Psoas muscle (tissue), 8 donors: ENCODE results near the gene DNAJC30. TPM values are rescaled to one million over a fixed set of nuclear protein-coding genes. Genes with fewer than 3 reads are reported as not detected.
A peak's percentile ranks its signal among the peaks of the same experiment; 100 is the strongest.

ENCODE experiments used
- ATAC-seq, 4 donors: fragments of 200-7000 bp; cut with Tn5 transposase; one replicate each; pipeline ENCODE4 v1.9.1; 2020; ENCODE audit warnings: moderate library complexity in 3 of 4, mild to moderate bottlenecking in 2 of 4
- DNase-seq, 2 donors: peaks; one replicate each; pipeline ENCODE4 v3.0.0-alpha.2; 2020
- H3K27ac ChIP-seq: fragments of 200-600 bp; one replicate; pipeline ENCODE4 v1.8.0; 2022
- H3K27me3 ChIP-seq, 3 donors: fragments of 200-600 bp in 1 of 3; one replicate each; pipeline versions ENCODE4 v1.6.1 to v1.8.0; 2013 to 2022; ENCODE audit warnings: low read length in 2 of 3, mild to moderate bottlenecking in 2 of 3, moderate library complexity in 1 of 3; ENCODE audit not compliant: insufficient read depth in 3 of 3
- H3K36me3 ChIP-seq, 2 donors: fragments of 200-600 bp in 1 of 2; one replicate each; pipeline versions ENCODE4 v1.6.1 to v1.8.0; 2013 to 2022; ENCODE audit warnings: low read depth in 1 of 2, mild to moderate bottlenecking in 1 of 2, moderate library complexity in 1 of 2; ENCODE audit not compliant: insufficient read depth in 1 of 2
- H3K4me1 ChIP-seq: fragments of 200-600 bp; one replicate; pipeline ENCODE4 v1.8.0; 2022
- H3K4me3 ChIP-seq: fragments of 200-600 bp; one replicate; pipeline ENCODE4 v1.8.0; 2022; ENCODE audit warnings: mild to moderate bottlenecking
- H3K9me3 ChIP-seq: fragments of 200-600 bp; one replicate; pipeline ENCODE4 v1.8.0; 2022
- WGBS, 3 donors: extraction: QIAGEN DNeasy Blood & Tissue Kit; methylation state at CpG; one replicate each; pipeline versions ENCODE4 v1.1.6 to v1.1.7; 2013; 5-methylcytosine and 5-hydroxymethylcytosine counted together
- intact Hi-C, 2 donors: fragments of 100-400 bp; cut with DNase I; formaldehyde crosslinking; loops; one replicate each; pipeline versions ENCODE4 v1.11.0 to v1.14.2; 2022
- polyA plus RNA-seq, 3 donors: library from polyadenylated mRNA; stranded (reverse); fragments of 200-250 nt; gene quantifications; one replicate each; pipeline ENCODE4 v1.2.3, GENCODE V29; 2013
- total RNA-seq, 4 donors: library from RNA; stranded (reverse); fragmentation: NEBNext Ultra II Directional in 2 of 4; extraction: Animal tissue kit (Norgen Biotek cat#: 25700) in 2 of 4; gene quantifications; one replicate each; pipeline versions ENCODE4 v1.2.1 to v1.2.4, GENCODE V29; 2021 to 2023
- TF ChIP-seq, protein P1 (sequence below): fragments of 200-600 bp; IDR thresholded peaks from one replicate; pipeline ENCODE4 v1.8.0; 2022; ENCODE audit warnings: antibody characterized with exemption
- donor health status: healthy with polysubstance abuse.
- donor health status: DM: no; HTN: no; CAD: no; lungs with moderate emphysema.
- donor health status: Bipolar disorder and iron deficiency.
- donor health status: healthy.
- donor health status: DM: yes; HTN: yes; CAD: no.
- donor health status: DM: no; HTN: no; CAD: no.
- donor health status: DM: no; HTN: no; CAD: no.
- donor health status: DM: yes; HTN: yes; CAD: no.

Gene DNAJC30
- total and polyA plus RNA-seq, 7 donors = 4.3 to 13.9 (median 8.9) TPM

DNA sequence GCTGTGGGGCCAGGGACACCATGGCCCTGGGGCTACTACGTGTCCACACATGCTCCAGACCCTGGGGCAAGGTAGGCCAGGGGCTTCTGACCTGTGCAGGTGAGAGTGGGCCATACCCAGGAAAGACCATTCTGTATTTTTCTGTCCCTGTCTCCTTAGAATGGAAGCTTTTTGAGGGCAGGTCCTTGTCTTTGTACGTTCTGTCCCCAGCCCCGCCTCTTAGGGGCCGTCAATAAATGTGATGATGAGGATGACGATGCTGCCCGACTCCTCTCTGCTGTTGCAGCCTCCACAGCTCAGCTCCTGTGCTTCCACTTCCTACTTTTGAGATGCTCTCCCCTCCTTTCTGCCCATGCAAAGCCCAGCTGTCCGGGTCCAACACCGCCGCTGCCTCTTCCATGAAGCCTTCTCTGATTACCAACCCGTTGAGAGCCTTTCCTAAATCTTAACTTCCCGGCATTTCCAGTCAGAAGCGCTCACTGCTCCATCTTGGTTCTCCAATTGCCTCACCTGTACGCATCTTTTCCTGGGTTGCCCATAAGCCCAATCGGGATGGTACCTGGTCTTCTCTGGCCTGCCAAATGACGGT, 11.3 kb downstream of the DNAJC30 start:
- no peaks in the 10 kb centered on the region for H3K36me3 ChIP-seq
- no peaks in the 10 kb centered on the region for H3K9me3 ChIP-seq
- WGBS, 3 donors = 88 to 92% (median 89%) methylated on average over 15 of the region's 15 CpGs
- H3K4me3 ChIP-seq = no peak overlapping the region
- DNase-seq (no peak), ATAC-seq (no peak)
- intact Hi-C loops = no loop called here
- TF ChIP-seq, protein P1, sequence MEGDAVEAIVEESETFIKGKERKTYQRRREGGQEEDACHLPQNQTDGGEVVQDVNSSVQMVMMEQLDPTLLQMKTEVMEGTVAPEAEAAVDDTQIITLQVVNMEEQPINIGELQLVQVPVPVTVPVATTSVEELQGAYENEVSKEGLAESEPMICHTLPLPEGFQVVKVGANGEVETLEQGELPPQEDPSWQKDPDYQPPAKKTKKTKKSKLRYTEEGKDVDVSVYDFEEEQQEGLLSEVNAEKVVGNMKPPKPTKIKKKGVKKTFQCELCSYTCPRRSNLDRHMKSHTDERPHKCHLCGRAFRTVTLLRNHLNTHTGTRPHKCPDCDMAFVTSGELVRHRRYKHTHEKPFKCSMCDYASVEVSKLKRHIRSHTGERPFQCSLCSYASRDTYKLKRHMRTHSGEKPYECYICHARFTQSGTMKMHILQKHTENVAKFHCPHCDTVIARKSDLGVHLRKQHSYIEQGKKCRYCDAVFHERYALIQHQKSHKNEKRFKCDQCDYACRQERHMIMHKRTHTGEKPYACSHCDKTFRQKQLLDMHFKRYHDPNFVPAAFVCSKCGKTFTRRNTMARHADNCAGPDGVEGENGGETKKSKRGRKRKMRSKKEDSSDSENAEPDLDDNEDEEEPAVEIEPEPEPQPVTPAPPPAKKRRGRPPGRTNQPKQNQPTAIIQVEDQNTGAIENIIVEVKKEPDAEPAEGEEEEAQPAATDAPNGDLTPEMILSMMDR = no peak
- H3K4me1 ChIP-seq = no peaks in the 10 kb centered on the region
- H3K27me3 ChIP-seq = no peaks in the 10 kb centered on the region
- H3K27ac ChIP-seq = no peak overlapping the region

GRCh38 chr7:73671322-73671661, 12.0 kb downstream of the DNAJC30 start:
- no peaks in the 10 kb centered on the region for H3K4me1 ChIP-seq
- no peak overlapping the region for H3K4me3 ChIP-seq
- intact Hi-C loops = no loop called here
- 44 to 52% (median 51%) methylated on average over 11 to 12 of the region's 12 CpGs for WGBS, 3 donors
- no peaks in the 10 kb centered on the region for H3K9me3 ChIP-seq
- DNase-seq (peak in 1 of 2 donors; percentile 23), ATAC-seq (no peak)
- TF ChIP-seq, protein P1 = no peak
- no peaks in the 10 kb centered on the region for H3K27me3 ChIP-seq
- no peaks in the 10 kb centered on the region for H3K36me3 ChIP-seq
- H3K27ac ChIP-seq = no peak overlapping the region

DNA sequence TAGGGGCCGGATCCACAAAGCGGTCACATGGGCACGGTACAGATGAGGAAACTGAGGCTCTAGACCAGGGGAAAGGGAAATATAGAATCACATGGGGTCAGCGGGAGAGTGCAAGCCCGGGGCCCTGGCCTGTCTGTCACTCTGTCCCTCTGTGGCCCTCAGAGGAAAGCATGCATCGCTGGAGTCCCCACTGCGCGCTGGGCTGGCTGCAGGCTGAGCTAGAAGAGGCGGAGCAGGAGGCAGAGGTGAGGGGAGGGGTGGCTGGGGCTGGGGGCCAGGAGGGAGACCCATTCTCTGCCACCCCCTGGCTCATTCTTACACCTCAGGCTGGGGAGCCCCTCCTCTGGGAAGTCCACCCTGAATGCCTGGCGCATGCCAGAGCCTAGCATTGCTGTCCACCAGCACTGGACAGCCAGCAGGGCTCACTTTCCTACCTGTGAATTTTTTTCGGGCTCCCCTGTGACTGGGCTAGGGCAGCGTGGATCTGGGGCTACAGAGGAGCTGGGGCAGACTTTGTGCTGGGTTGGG, 13.3 kb downstream of the DNAJC30 start:
- Histone ChIP-seq H3K27ac (no peak overlapping the region), H3K27me3 (no peaks in the 10 kb centered on the region), H3K9me3 (no peaks in the 10 kb centered on the region), H3K36me3 (no peaks in the 10 kb centered on the region), H3K4me3 (no peak overlapping the region), H3K4me1 (no peaks in the 10 kb centered on the region)
- ATAC-seq (no peak), DNase-seq (peak in 1 of 2 donors; percentile 41)
- TF ChIP-seq, protein P1 = no peak
- intact Hi-C loops = loop anchor here in 1 of 2 donors (5.0 kb wide), 1 partner anchor 63 kb away; no protein-coding TSS in a partner anchor
- 89 to 96% (median 89%) methylated on average over 10 to 12 of the region's 12 CpGs for WGBS, 3 donors

DNA sequence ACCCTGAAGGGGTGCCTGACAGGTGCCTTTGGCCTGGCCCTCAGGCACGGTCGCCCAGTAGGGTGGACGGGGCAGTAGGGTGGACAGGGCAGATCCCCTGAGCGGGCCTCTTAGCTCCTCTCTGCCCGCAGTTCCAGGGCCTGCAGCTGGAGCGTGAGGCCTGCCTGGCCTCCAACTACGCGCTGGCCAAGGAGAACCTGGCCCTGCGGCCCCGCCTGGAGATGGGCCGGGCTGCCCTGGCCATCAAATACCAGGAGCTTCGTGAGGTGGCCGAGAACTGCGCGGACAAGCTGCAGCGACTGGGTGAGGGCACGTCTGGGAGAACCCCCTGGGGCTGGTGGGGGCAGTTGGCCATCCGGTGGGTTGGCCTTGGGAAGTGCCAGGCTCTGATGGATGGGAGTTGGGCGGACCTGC, 14.0 kb downstream of the DNAJC30 start:
- DNase-seq (peak in 1 of 2 donors; percentile 54), ATAC-seq (no peak)
- intact Hi-C loops = loop anchor here in 1 of 2 donors (5.0 kb wide), 1 partner anchor 62 kb away; no protein-coding TSS in a partner anchor
- Histone ChIP-seq H3K27me3 (no peaks in the 10 kb centered on the region), H3K36me3 (no peaks in the 10 kb centered on the region), H3K4me1 (no peaks in the 10 kb centered on the region), H3K27ac (no peak overlapping the region), H3K9me3 (no peaks in the 10 kb centered on the region), H3K4me3 (no peak overlapping the region)
- TF ChIP-seq, protein P1 = no peak
- WGBS, 3 donors = 78 to 85% (median 84%) methylated on average over 19 of the region's 19 CpGs

DNA sequence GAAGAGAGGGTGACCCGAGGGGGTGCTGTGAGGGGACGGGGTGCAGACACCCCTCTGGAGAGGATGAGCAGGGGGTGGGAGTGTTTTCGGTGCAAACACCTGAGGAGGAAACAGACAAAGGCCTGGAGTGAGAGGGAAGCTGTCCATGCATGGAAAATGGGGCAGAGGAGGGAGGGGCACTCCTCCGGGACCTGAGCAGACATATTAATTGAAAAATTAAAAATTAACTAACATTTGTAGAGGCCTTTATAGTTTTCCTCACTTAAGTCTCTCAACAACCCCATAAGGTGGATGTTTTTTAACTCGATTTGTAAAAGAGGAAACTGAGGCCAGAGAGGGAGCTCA, 14.4 kb downstream of the DNAJC30 start:
- TF ChIP-seq, protein P1 = no peak
- no peaks in the 10 kb centered on the region for H3K36me3 ChIP-seq
- H3K27me3 ChIP-seq = no peaks in the 10 kb centered on the region
- no peaks in the 10 kb centered on the region for H3K4me1 ChIP-seq
- 44 to 50% (median 47%) methylated on average over 5 of the region's 5 CpGs for WGBS, 3 donors
- ATAC-seq (no peak), DNase-seq (no peak)
- H3K4me3 ChIP-seq = peak overlapping the region; percentile 68
- no peak overlapping the region for H3K27ac ChIP-seq
- intact Hi-C loops = loop anchor here in 1 of 2 donors (5.0 kb wide), 1 partner anchor 62 kb away; no protein-coding TSS in a partner anchor
- H3K9me3 ChIP-seq = no peaks in the 10 kb centered on the region
